ENCODE measurements around the gene ULK3. TPM values are rescaled to one million over a fixed set of nuclear protein-coding genes. Genes with fewer than 3 reads are reported as not detected.

The ULK3 gene
- total and polyA plus RNA-seq, 2 donors (not counting 1 experiment from before 2014, with no cell fraction given): 51.1 to 108 TPM

GRCh38 chr15:74857082-74857655 is 14.2 kb upstream of the ULK3 start:
- no peak for TF ChIP-seq EZH2 (IDR thresholded peaks at IDR 0.05; ENCODE audit: borderline replicate concordance, insufficient read depth, low read depth, low read length, poor library complexity, severe bottlenecking)
- TF ChIP-seq, protein P1, sequence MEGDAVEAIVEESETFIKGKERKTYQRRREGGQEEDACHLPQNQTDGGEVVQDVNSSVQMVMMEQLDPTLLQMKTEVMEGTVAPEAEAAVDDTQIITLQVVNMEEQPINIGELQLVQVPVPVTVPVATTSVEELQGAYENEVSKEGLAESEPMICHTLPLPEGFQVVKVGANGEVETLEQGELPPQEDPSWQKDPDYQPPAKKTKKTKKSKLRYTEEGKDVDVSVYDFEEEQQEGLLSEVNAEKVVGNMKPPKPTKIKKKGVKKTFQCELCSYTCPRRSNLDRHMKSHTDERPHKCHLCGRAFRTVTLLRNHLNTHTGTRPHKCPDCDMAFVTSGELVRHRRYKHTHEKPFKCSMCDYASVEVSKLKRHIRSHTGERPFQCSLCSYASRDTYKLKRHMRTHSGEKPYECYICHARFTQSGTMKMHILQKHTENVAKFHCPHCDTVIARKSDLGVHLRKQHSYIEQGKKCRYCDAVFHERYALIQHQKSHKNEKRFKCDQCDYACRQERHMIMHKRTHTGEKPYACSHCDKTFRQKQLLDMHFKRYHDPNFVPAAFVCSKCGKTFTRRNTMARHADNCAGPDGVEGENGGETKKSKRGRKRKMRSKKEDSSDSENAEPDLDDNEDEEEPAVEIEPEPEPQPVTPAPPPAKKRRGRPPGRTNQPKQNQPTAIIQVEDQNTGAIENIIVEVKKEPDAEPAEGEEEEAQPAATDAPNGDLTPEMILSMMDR (IDR thresholded peaks at IDR 0.05): no peak
- Histone ChIP-seq H3K27ac (ENCODE audit: low read length in 2 of 2) (peak overlapping the region in 1 of 2 donors; percentile 67), H3K79me2 (ENCODE audit: control insufficient read depth, insufficient read depth, low read length) (peaks cover 73% of the 10 kb centered on the region), H3K9ac (ENCODE audit: low read length) (no peak overlapping the region), H3K4me1 (ENCODE audit: control insufficient read depth in 2 of 2, insufficient read depth in 2 of 2, low read length in 2 of 2) (peaks cover 34 to 46% of the 10 kb centered on the region in 2 donors), H2AFZ (ENCODE audit: insufficient read depth, low read depth, low read length, poor library complexity, severe bottlenecking) (no peak overlapping the region), H3K4me2 (replicated peaks; ENCODE audit: low read depth, low read length, poor library complexity, severe bottlenecking) (peak overlapping the region; percentile 50), H3K4me3 (ENCODE audit: control extremely low read depth in 1 of 5, extremely low read depth in 1 of 5, insufficient read depth in 1 of 5, low read depth in 2 of 5, low read length in 4 of 5) (no peak overlapping the region), H3K9me3 (ENCODE audit: control extremely low read depth in 1 of 3, control insufficient read depth in 2 of 3, insufficient read depth in 1 of 3, low read length in 2 of 3) (no peaks in the 10 kb centered on the region), H4K20me1 (ENCODE audit: control insufficient read depth, insufficient read depth, low read length, poor library complexity, severe bottlenecking) (peaks cover 97% of the 10 kb centered on the region), H3K27me3 (replicated peaks in 1 of 4; ENCODE audit: control extremely low read depth in 1 of 4, control insufficient read depth in 3 of 4, insufficient read depth in 4 of 4, low read length in 3 of 4) (no peaks in the 10 kb centered on the region), H3K36me3 (replicated peaks in 1 of 2; ENCODE audit: control extremely low read depth in 1 of 2, control insufficient read depth in 1 of 2, extremely low read depth in 1 of 2, insufficient read depth in 2 of 2, low read length in 1 of 2) (peaks cover 0 to 31% of the 10 kb centered on the region in 2 experiments)
- Mint-ChIP-seq H3K4me3 (peak overlapping the region; percentile 69), H3K9me3 (ENCODE audit: insufficient read depth) (no peaks in the 10 kb centered on the region), H3K4me1 (peaks cover 40% of the 10 kb centered on the region), H3K27me3 (no peaks in the 10 kb centered on the region), H3K27ac (peak overlapping the region; percentile 82)
- ChIA-PET POLR2A (interaction anchor here (0.6 kb wide), 2 partner anchors 10 to 15 kb away, joined by 4 to 10 read pairs; no protein-coding TSS in a partner anchor), CTCF (interaction anchor here (0.6 to 4.8 kb wide), 11 partner anchors 8 to 511 kb away, joined by 3 to 23 read pairs (median 4); partner anchors contain the start of gene ULK3)
- intact Hi-C loops (cut with micrococcal nuclease): no loop called here
- ATAC-seq (ENCODE audit: low read depth): peak; percentile 67
- WGBS (ENCODE audit: insufficient coverage): 38% methylated on average over 2 of the region's 5 CpGs
- peak; percentile 61 for DNase-seq

DNA sequence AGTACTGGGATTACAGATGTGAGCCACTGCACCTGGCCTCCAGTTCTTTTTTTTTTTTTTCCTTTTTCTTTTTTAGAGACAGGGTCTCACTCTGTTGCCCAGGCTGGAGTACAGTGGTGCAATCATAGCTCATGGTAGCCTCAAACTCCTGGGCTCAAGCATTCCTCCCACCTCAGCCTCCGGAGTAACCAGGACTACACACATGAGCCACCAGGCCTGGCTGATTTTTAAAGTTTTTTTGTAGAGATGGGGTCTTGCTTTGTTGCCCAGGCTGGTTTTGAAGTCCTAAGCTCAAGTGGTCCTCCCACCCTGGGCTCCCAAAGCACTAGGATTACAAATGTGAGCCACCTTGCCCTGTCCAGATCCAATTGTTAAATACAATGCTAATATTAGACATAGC is 13.6 kb upstream of the ULK3 start:
- H3K4me1 ChIP-seq (ENCODE audit: control insufficient read depth in 2 of 2, insufficient read depth in 2 of 2, low read length in 2 of 2): peaks cover 34 to 46% of the 10 kb centered on the region in 2 donors
- Mint-ChIP-seq H3K9me3 (ENCODE audit: insufficient read depth) (no peaks in the 10 kb centered on the region), H3K27ac (peak overlapping the region; percentile 32), H3K27me3 (no peaks in the 10 kb centered on the region), H3K4me3 (no peak overlapping the region), H3K4me1 (peaks cover 40% of the 10 kb centered on the region)
- H3K9ac ChIP-seq (ENCODE audit: low read length): no peak overlapping the region
- intact Hi-C loops (cut with micrococcal nuclease): no loop called here
- DNase-seq (no peak), ATAC-seq (ENCODE audit: low read depth) (no peak)
- H3K27me3 ChIP-seq (replicated peaks in 1 of 4; ENCODE audit: control extremely low read depth in 1 of 4, control insufficient read depth in 3 of 4, insufficient read depth in 4 of 4, low read length in 3 of 4): no peaks in the 10 kb centered on the region
- CTCF ChIA-PET: interaction anchor here (0.6 to 4.8 kb wide), 9 partner anchors 21 to 511 kb away, joined by 3 to 23 read pairs (median 4); no protein-coding TSS in a partner anchor
- H3K9me3 ChIP-seq (ENCODE audit: control extremely low read depth in 1 of 3, control insufficient read depth in 2 of 3, insufficient read depth in 1 of 3, low read length in 2 of 3): no peaks in the 10 kb centered on the region
- no peak for TF ChIP-seq EZH2 (IDR thresholded peaks at IDR 0.05; ENCODE audit: borderline replicate concordance, insufficient read depth, low read depth, low read length, poor library complexity, severe bottlenecking)
- TF ChIP-seq, protein P1 (IDR thresholded peaks at IDR 0.05): no peak
- peak overlapping the region; percentile 50 for H3K4me2 ChIP-seq (replicated peaks; ENCODE audit: low read depth, low read length, poor library complexity, severe bottlenecking)
- POLR2A ChIA-PET: interaction anchor here (0.6 to 0.7 kb wide), 3 partner anchors 10 to 17 kb away, joined by 4 to 10 read pairs (median 4); partner anchors contain the start of gene SCAMP2
- peaks cover 93% of the 10 kb centered on the region for H4K20me1 ChIP-seq (ENCODE audit: control insufficient read depth, insufficient read depth, low read length, poor library complexity, severe bottlenecking)
- H3K27ac ChIP-seq (ENCODE audit: low read length in 2 of 2): peak overlapping the region in 1 of 2 donors; percentile 67
- no CpG with 5 or more reads among the region's 1 CpG for WGBS (ENCODE audit: insufficient coverage)
- peaks cover 0 to 38% of the 10 kb centered on the region in 2 experiments for H3K36me3 ChIP-seq (replicated peaks in 1 of 2; ENCODE audit: control extremely low read depth in 1 of 2, control insufficient read depth in 1 of 2, extremely low read depth in 1 of 2, insufficient read depth in 2 of 2, low read length in 1 of 2)
- H3K4me3 ChIP-seq (ENCODE audit: control extremely low read depth in 1 of 5, extremely low read depth in 1 of 5, insufficient read depth in 1 of 5, low read depth in 2 of 5, low read length in 4 of 5): no peak overlapping the region
- H2AFZ ChIP-seq (ENCODE audit: insufficient read depth, low read depth, low read length, poor library complexity, severe bottlenecking): no peak overlapping the region
- peaks cover 69% of the 10 kb centered on the region for H3K79me2 ChIP-seq (ENCODE audit: control insufficient read depth, insufficient read depth, low read length)
